Measurements from ENCODE around the gene TMEM108. TPM values are rescaled to one million over a fixed set of nuclear protein-coding genes. Genes with fewer than 3 reads are reported as not detected.

The TMEM108 gene
- total RNA-seq, 2 experiments from 2014 or later: not detected

DNA sequence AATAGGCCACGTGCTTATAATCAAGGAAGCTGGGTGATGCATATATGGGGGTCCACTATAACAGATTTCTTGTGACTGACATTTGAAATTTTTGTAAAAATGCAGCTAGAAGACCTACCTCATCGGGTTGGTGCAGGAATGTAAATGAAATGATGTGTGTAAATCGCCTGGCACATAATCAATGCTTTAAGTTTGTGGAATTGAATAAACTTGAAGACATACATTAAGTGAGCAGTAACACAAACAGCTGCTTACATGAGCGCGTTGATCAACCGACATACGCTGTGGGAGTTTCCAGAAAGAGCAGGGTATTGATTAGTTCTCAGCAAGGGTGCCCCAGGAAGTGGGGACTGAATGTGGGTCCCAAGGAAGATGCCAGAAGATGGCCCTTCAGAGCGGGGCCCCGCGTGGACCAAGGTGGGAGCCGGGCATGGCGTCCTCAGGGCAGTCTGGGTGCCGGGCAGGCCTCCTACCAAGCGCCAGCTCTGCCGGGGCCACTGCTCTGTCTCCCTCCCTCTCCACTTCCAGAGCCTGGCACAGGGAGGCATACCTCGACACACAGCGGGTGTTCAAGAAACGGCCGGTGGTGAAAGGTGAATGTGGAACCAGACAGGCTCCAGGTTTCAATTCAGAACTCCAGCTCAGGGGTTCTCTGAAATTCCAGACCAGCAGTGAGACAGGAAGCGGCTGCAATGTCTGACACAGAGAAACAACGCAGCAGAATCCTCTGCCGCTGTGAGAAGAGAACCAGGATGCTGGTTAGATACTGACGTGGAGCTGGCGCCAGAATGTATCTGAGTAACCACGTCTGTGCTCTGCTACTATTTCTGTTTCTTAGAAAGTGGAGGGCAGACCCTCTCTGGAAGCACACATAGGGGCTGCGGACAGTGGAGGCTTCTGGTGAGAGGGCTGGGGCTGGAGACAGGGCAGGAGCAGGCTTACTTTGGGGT is 374.3 kb downstream of the TMEM108 start:
- H3K4me1 ChIP-seq (ENCODE audit: insufficient read depth, low read length, poor library complexity, severe bottlenecking): no peaks in the 10 kb centered on the region
- H3K4me3 ChIP-seq (ENCODE audit: low read depth, low read length, poor library complexity, severe bottlenecking): no peak overlapping the region
- no peaks in the 10 kb centered on the region for H3K79me2 ChIP-seq (ENCODE audit: insufficient read depth, low read depth, low read length)
- no TSS peak for BruUV-seq (replicated peaks)
- no peak for DNase-seq (ENCODE audit: low spot score)
- no peaks in the 10 kb centered on the region for H3K9me2 ChIP-seq (ENCODE audit: insufficient read depth, low read length)
- H3K36me3 ChIP-seq (ENCODE audit: insufficient read depth, low read length): no peaks in the 10 kb centered on the region
- TF ChIP-seq, protein P1, sequence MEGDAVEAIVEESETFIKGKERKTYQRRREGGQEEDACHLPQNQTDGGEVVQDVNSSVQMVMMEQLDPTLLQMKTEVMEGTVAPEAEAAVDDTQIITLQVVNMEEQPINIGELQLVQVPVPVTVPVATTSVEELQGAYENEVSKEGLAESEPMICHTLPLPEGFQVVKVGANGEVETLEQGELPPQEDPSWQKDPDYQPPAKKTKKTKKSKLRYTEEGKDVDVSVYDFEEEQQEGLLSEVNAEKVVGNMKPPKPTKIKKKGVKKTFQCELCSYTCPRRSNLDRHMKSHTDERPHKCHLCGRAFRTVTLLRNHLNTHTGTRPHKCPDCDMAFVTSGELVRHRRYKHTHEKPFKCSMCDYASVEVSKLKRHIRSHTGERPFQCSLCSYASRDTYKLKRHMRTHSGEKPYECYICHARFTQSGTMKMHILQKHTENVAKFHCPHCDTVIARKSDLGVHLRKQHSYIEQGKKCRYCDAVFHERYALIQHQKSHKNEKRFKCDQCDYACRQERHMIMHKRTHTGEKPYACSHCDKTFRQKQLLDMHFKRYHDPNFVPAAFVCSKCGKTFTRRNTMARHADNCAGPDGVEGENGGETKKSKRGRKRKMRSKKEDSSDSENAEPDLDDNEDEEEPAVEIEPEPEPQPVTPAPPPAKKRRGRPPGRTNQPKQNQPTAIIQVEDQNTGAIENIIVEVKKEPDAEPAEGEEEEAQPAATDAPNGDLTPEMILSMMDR (conservative IDR thresholded peaks at IDR 0.05; ENCODE audit: low read length): no peak
- no peak for TF ChIP-seq EZH2phosphoT487 (IDR thresholded peaks at IDR 0.05; ENCODE audit: borderline replicate concordance, low read depth, low read length)
- no peak overlapping the region for H3K4me2 ChIP-seq (ENCODE audit: low read length)
- no peaks in the 10 kb centered on the region for H3K9me3 ChIP-seq (ENCODE audit: low read length)
- H4K20me1 ChIP-seq (ENCODE audit: insufficient read depth, low read length): no peaks in the 10 kb centered on the region
- POLR2A ChIA-PET: no interaction called here
- no peak overlapping the region for H3K27ac ChIP-seq (ENCODE audit: low read depth, low read length, poor library complexity, severe bottlenecking)
- intact Hi-C loops (cut with micrococcal nuclease; ENCODE audit: unreplicated experiment): no loop called here
- CTCF ChIA-PET (ENCODE audit: unreplicated experiment): no interaction called here
- H2AFZ ChIP-seq (ENCODE audit: low read length): no peak overlapping the region

DNA sequence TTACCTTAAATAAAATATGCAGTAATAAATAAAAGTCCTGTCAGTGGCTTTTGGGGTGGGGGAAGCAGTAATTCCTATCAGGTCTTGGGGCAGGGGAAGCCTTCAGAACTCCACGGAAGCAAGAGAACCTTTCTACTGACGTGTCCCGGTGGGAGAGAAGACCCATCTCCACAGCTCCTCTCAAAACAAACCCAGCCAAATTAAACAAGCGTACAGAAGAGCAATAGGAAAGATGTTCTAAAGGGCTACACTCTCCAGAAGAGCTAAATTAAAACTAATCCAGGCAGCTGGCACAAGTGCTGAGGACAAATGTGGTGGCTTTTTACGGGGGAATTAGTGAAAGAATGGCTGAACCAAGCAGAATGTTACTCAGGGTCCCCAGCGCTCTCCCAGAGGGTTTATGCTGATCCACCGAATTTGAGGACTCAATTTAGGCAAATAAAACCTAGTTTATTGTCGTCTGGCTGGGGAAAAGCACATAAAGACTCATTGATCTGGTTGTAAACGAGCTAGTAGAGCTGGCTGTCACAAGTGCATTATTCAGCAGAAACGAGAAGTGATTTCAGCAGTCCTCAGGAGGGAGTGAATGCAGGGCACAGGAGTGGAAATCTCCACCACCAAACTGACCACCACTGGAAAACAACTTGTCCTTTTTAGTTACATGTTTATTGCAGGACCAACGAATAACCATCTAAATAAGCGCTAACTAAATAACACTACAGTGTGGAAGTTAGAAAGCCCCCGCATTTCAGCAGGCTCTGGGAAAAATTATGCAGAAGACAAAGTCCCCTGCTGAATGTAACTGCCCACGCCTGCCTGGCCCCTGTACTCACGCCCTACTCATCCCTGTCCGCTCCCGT is 375.2 kb downstream of the TMEM108 start:
- no TSS peak for BruUV-seq (replicated peaks)
- Histone ChIP-seq H3K9me2 (ENCODE audit: insufficient read depth, low read length) (no peaks in the 10 kb centered on the region), H4K20me1 (ENCODE audit: insufficient read depth, low read length) (no peaks in the 10 kb centered on the region), H2AFZ (ENCODE audit: low read length) (no peak overlapping the region), H3K79me2 (ENCODE audit: insufficient read depth, low read depth, low read length) (no peaks in the 10 kb centered on the region), H3K4me3 (ENCODE audit: low read depth, low read length, poor library complexity, severe bottlenecking) (no peak overlapping the region), H3K9me3 (ENCODE audit: low read length) (no peaks in the 10 kb centered on the region), H3K4me2 (ENCODE audit: low read length) (no peak overlapping the region), H3K27ac (ENCODE audit: low read depth, low read length, poor library complexity, severe bottlenecking) (no peak overlapping the region), H3K4me1 (ENCODE audit: insufficient read depth, low read length, poor library complexity, severe bottlenecking) (no peaks in the 10 kb centered on the region), H3K36me3 (ENCODE audit: insufficient read depth, low read length) (no peaks in the 10 kb centered on the region)
- ChIA-PET POLR2A (no interaction called here), CTCF (ENCODE audit: unreplicated experiment) (no interaction called here)
- intact Hi-C loops (cut with micrococcal nuclease; ENCODE audit: unreplicated experiment): no loop called here
- no peak for TF ChIP-seq EZH2phosphoT487 (IDR thresholded peaks at IDR 0.05; ENCODE audit: borderline replicate concordance, low read depth, low read length)
- TF ChIP-seq, protein P1 (conservative IDR thresholded peaks at IDR 0.05; ENCODE audit: low read length): no peak
- no peak for DNase-seq (ENCODE audit: low spot score)
